ENCODE results near the gene RPS28.

GRCh38 chr19:8370176-8371010 is 49.1 kb downstream of the RPS28 start:
- TF ChIP-seq CTCF (conservative IDR thresholded peaks at IDR 0.05; ENCODE audit: low read length) (no peak), EZH2phosphoT487 (IDR thresholded peaks at IDR 0.05; ENCODE audit: borderline replicate concordance, low read depth, low read length) (no peak)
